Measurements from ENCODE around the gene ZNF587B.
"Not testable (repeated sequence)": the region's sequence is repeated elsewhere in the genome, so short reads cannot be mapped to it uniquely, and the experiment has no call there.

Gene ZNF587B

GRCh38 chr19:57867868-57868492 is 37.9 kb downstream of the ZNF587B start:
- DNase-seq (ENCODE audit: insufficient read length, low spot score) (no peak), FAIRE-seq (no peak)

GRCh38 chr19:57869655-57870054 is 39.6 kb downstream of the ZNF587B start:
- DNase-seq (ENCODE audit: insufficient read length, low spot score); FAIRE-seq: not testable (repeated sequence)

DNA sequence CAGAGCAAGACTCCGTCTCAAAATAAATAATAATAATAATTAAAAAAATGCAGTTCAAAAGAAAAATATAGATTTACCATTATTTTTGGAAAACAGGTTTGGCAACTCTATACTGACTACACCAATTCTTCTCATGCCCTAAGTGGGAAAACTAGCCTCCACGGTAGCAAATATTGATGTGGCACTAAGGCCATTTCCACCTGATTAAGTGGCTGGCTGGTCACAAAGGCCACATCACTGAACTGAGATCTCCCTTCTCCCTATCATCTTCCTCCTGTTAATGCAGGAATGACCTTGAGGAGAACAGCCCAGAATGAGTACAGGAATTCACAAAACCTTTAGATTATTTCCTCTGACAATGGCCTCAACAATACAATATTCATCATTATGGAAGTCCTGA is 40.1 kb downstream of the ZNF587B start:
- no peak for FAIRE-seq

GRCh38 chr19:57872450-57872849 is 42.4 kb downstream of the ZNF587B start:
- DNase-seq (ENCODE audit: insufficient read length, low spot score) (no peak), FAIRE-seq (no peak)

More for the DNA sequence above, 40.1 kb downstream of the ZNF587B start:
- no peak for DNase-seq (ENCODE audit: insufficient read length, low spot score)

- DNase-seq (ENCODE audit: insufficient read length, low spot score); FAIRE-seq: not testable (repeated sequence)
Observed at GRCh38 chr19:57873883-57874799, 44.0 kb downstream of the ZNF587B start.

DNA sequence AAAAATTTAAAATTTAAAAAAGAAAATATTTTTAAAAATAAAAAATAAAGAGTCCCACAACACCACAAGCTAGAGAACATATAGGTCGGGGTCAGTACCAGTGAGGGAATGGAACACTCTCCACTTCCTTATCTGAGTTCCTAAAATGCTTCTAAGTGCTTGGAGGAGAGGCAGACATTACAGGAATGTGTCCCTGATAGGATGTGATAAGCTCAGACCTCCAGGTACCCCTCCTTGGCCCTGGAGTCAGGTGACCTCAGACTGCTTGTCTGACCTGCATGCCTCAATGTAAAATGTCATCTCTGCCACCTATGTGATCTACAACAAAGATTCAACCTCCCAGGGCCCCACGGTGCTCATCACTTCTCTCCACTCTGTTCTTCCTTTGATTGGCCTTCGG is 55.9 kb downstream of the ZNF587B start:
- FAIRE-seq (no peak), DNase-seq (ENCODE audit: insufficient read length, low spot score) (no peak)

- DNase-seq (ENCODE audit: insufficient read length, low spot score) (no peak), FAIRE-seq (no peak)
Observed at GRCh38 chr19:57887195-57887941, 57.3 kb downstream of the ZNF587B start.

DNA sequence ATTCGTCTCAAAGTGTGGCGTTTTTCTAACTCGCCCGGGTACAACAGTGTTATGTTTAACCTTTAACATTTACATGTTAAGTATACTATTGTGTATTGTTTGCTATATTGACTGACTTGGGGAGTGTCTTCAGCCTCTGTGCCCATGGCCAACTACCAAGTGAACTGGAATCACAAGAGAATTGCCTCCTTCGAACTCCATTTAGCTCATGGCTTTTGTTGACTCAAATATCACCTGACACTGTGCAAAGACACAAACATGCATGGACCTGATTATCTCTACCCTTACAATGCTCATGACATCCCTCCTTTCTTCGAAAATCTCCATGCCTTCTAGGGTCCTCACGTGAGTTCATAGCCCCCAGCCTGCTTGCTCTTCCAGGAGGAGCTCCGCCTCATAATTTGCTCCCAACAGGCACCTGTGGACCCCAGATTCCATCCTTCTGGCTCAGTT is 58.0 kb downstream of the ZNF587B start:
- FAIRE-seq = peak; percentile 44

GRCh38 chr19:57888560-57889231 is 58.6 kb downstream of the ZNF587B start, which contains the start of gene ZNF814:
Gene ZNF814 (minus strand): TSS chr19:57889037. CDS start chr19:57888802, 235 bp downstream.
- no peak for FAIRE-seq

More for the DNA sequence above, 58.0 kb downstream of the ZNF587B start:
- DNase-seq (ENCODE audit: insufficient read length, low spot score) = no peak

GRCh38 chr19:57890706-57891105 is 60.6 kb downstream of the ZNF587B start:
- not testable (repeated sequence) for FAIRE-seq; DNase-seq (ENCODE audit: insufficient read length, low spot score)

More at GRCh38 chr19:57888560-57889231, 58.6 kb downstream of the ZNF587B start, which contains the start of gene ZNF814:
- DNase-seq (ENCODE audit: insufficient read length, low spot score) = peak; percentile 54

Measured in HTR-8/SVneo (cell line).